HepG2 (cell line): ENCODE data around the gene RPSA. TPM values are rescaled to one million over a fixed set of nuclear protein-coding genes. Genes with fewer than 3 reads are reported as not detected.

Source experiments
- ASH2L ChIP-seq: fragments of 300-600, 200-600 bp; sonication (generic); IDR thresholded peaks from 2 replicates; pipeline ENCODE4 v1.7.0; 2017; ENCODE audit warnings: low read depth, mild to moderate bottlenecking, moderate library complexity, mixed read lengths, low read length; ENCODE audit not compliant: insufficient read length
- BRCA1 ChIP-seq: sonication (generic); formaldehyde crosslinking; IDR thresholded peaks from 2 replicates; pipeline ENCODE4 v1.4.0; 2020; ENCODE audit warnings: missing genetic modification reagents
- DMAP1 ChIP-seq: IDR thresholded peaks from 2 replicates; pipeline ENCODE4 v1.6.1; 2016
- HHEX ChIP-seq: IDR thresholded peaks from 2 replicates; pipeline ENCODE4 v1.6.1; 2016; ENCODE audit warnings: control low read depth
- KDM3A ChIP-seq: IDR thresholded peaks from 2 replicates; pipeline ENCODE4 v1.6.1; 2018; ENCODE audit warnings: low read depth, missing compliant biosample characterization
- KDM5B ChIP-seq: sonication (generic); formaldehyde crosslinking; IDR thresholded peaks from 2 replicates; pipeline ENCODE4 v1.4.0; 2020; ENCODE audit warnings: missing genetic modification reagents, mild to moderate bottlenecking, borderline replicate concordance
- MYNN ChIP-seq: sonication (generic); formaldehyde crosslinking; IDR thresholded peaks from 2 replicates; pipeline ENCODE4 v1.4.0; 2020; ENCODE audit warnings: mild to moderate bottlenecking, low read depth, missing genetic modification reagents
- NKX3-1 ChIP-seq: sonication (generic); formaldehyde crosslinking; IDR thresholded peaks from 2 replicates; pipeline ENCODE4 v1.5.0; 2020; ENCODE audit warnings: missing genetic modification reagents
- PAX8 ChIP-seq: sonication (generic); formaldehyde crosslinking; IDR thresholded peaks from 2 replicates; pipeline ENCODE4 v1.8.0; 2022; ENCODE audit warnings: mild to moderate bottlenecking, missing genetic modification reagents, borderline replicate concordance
- REL ChIP-seq: sonication (generic); formaldehyde crosslinking; conservative IDR thresholded peaks from 2 replicates; pipeline ENCODE4 v1.8.0; 2022; ENCODE audit warnings: mild to moderate bottlenecking, missing genetic modification reagents, moderate library complexity
- RFXANK ChIP-seq: IDR thresholded peaks from 2 replicates; pipeline ENCODE4 v1.6.1; 2016
- SAP130 ChIP-seq: IDR thresholded peaks from 2 replicates; pipeline ENCODE4 v1.6.1; 2016; ENCODE audit warnings: low read depth
- SMAD1 ChIP-seq: sonication (generic); formaldehyde crosslinking; IDR thresholded peaks from 2 replicates; pipeline ENCODE4 v1.4.0; 2020; ENCODE audit warnings: missing genetic modification reagents, low read depth, mild to moderate bottlenecking, borderline replicate concordance
- SP1 ChIP-seq, 2 experiments: fragments of 450-650 bp in 1 of 2; sonication (generic) in 1 of 2; formaldehyde crosslinking in 1 of 2; IDR thresholded peaks; 2 replicates each; pipeline versions ENCODE4 v1.4.0 to v1.6.1; 2016 to 2020; ENCODE audit warnings: missing genetic modification reagents in 1 of 2
- YEATS4 ChIP-seq: sonication (generic); formaldehyde crosslinking; IDR thresholded peaks from 2 replicates; pipeline ENCODE4 v1.4.0; 2020; ENCODE audit warnings: missing genetic modification reagents, borderline replicate concordance
- ZNF441 ChIP-seq: sonication (generic); formaldehyde crosslinking; IDR thresholded peaks from 2 replicates; pipeline ENCODE4 v1.7.0; 2021; ENCODE audit warnings: missing genetic modification reagents, borderline replicate concordance
- ZNF484 ChIP-seq: sonication (generic); formaldehyde crosslinking; IDR thresholded peaks from 2 replicates; pipeline ENCODE4 v1.5.1; 2020; ENCODE audit warnings: mild to moderate bottlenecking, low read depth, missing genetic modification reagents, borderline replicate concordance
- ZNF562 ChIP-seq: sonication (generic); formaldehyde crosslinking; IDR thresholded peaks from 2 replicates; pipeline ENCODE4 v1.8.0; 2022; ENCODE audit warnings: missing genetic modification reagents, borderline replicate concordance
- ZNF709 ChIP-seq: sonication (generic); formaldehyde crosslinking; IDR thresholded peaks from 2 replicates; pipeline ENCODE4 v1.5.0; 2020; ENCODE audit warnings: mild to moderate bottlenecking, missing genetic modification reagents
- ZNF746 ChIP-seq: sonication (generic); formaldehyde crosslinking; IDR thresholded peaks from 2 replicates; pipeline ENCODE4 v1.8.0; 2022; ENCODE audit warnings: mild to moderate bottlenecking, missing genetic modification reagents
- ZSCAN31 ChIP-seq: sonication (generic); formaldehyde crosslinking; IDR thresholded peaks from 2 replicates; pipeline ENCODE4 v1.5.0; 2020; ENCODE audit warnings: low read depth, mild to moderate bottlenecking, missing genetic modification reagents
- polyA plus RNA-seq, 8 experiments: library from polyadenylated mRNA; depleted of rRNA in 3 of 8; stranded (reverse) in 7 of 8; unstranded in 1 of 8; fragments of >200 nt; fragmentation: Illumina TruSeq in 4 of 8; extraction: Trizol in 4 of 8; gene quantifications; 2 replicates each; pipeline versions ENCODE4 v1.2.1 to v1.2.3, GENCODE V29; 2011 to 2016; ENCODE audit warnings: low read depth in 4 of 8, missing spikeins in 1 of 8, mixed read lengths in 1 of 8; ENCODE audit not compliant: insufficient read depth in 1 of 8
- total RNA-seq, 5 experiments: library from RNA; depleted of rRNA; stranded (reverse); fragments of >200 nt; fragmentation: Illumina TruSeq; extraction: Trizol; gene quantifications; 2 replicates each; pipeline ENCODE4 v1.2.3, GENCODE V29; 2016; ENCODE audit warnings: low read depth in 1 of 5
- TF ChIP-seq, protein P1 (sequence below): sonication (generic); formaldehyde crosslinking; IDR thresholded peaks from 2 replicates; pipeline ENCODE4 v1.4.0; 2020; ENCODE audit warnings: missing genetic modification reagents, borderline replicate concordance
- TF ChIP-seq, protein P2 (sequence below): sonication (generic); formaldehyde crosslinking; IDR thresholded peaks from 2 replicates; pipeline ENCODE4 v1.8.1; 2023; ENCODE audit warnings: mild to moderate bottlenecking, missing genetic modification reagents
- TF ChIP-seq, protein P3 (sequence below): sonication (generic); formaldehyde crosslinking; IDR thresholded peaks from 2 replicates; pipeline ENCODE4 v1.8.0; 2022; ENCODE audit warnings: missing genetic modification reagents, mild to moderate bottlenecking, borderline replicate concordance

The RPSA gene
- total and polyA plus RNA-seq, 2 of the 13 experiments (the other 11 are each of a cell fraction or from before 2014, with no cell fraction given), result 1,683 to 3,226 TPM

DNA sequence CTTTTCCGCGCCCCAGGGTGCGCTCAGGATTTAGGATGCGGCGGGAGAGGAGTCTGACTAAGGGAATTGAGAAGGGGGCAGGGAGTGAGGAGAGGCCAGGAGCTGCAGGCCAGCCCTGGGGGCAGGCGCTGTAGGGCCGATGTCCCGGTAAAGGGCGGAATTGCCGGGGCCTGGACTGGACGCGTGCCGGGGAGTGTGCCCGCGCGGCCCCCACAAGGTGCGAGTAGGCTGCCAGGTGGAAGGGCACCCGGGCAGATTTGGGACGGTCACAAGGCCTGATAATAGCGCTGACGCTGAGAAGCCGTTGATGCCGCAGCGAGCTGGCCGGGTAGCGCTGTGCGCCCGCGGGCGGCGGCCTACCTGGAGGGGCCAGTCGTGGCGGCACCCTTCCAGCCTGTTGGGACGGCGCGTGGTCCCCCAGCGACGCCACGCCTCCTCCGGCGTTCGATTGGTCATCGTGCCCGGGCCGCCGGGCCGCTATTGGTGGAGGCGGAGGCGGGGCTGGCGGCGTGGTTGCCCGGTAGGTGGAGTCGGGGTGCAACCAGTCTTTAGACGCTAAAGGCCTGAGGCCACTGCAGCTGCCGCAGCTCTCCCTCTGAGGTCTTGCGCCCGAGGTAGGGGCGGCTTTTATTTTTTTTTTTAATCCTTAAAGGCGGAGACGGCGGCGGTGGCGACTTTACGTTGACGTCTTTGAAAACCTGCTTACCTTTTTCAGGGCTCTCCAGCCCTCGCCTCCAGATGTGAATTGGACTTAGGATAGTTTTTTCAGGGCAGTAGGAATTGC is 22.4 kb upstream of the RPSA start (continued):
- TF ChIP-seq YEATS4 (peak; percentile 27; the same call in 1 of the 2 replicates), ZNF441 (CRISPR knock-in tag) (no peak), SMAD1 (CRISPR knock-in tag) (no peak), RFXANK (no peak), SAP130 (peak; percentile 95), SP1 (IDR thresholded peaks at IDR 0.05) (no peak), SP1 (CRISPR knock-in tag; IDR thresholded peaks at IDR 0.05) (peak; percentile 80), DMAP1 (peak; percentile 63; the same call in 1 of the 2 replicates), ZNF746 (CRISPR knock-in tag) (no peak), KDM3A (CRISPR knock-in tag) (peak; percentile 15; the same call in 1 of the 2 replicates), BRCA1 (0 out of 2 replicates have a peak, but pooled peaks have one; percentile 63), ZNF709 (CRISPR knock-in tag) (0 out of 2 replicates have a peak, but pooled peaks have one; percentile 21), ZNF562 (CRISPR knock-in tag) (no peak), ASH2L (peak; percentile 90), REL (CRISPR knock-in tag) (no peak; the same call in 1 of the 2 replicates), HHEX (CRISPR knock-in tag) (no peak), MYNN (CRISPR knock-in tag) (0 out of 2 replicates have a peak, but pooled peaks have one; percentile 41), PAX8 (CRISPR knock-in tag) (no peak), KDM5B (CRISPR knock-in tag) (peak; percentile 70; the same call in 1 of the 2 replicates), NKX3-1 (CRISPR knock-in tag) (no peak), ZSCAN31 (peak; percentile 61; the same call in 1 of the 2 replicates), ZNF484 (CRISPR knock-in tag) (no peak)
- TF ChIP-seq, protein P1, sequence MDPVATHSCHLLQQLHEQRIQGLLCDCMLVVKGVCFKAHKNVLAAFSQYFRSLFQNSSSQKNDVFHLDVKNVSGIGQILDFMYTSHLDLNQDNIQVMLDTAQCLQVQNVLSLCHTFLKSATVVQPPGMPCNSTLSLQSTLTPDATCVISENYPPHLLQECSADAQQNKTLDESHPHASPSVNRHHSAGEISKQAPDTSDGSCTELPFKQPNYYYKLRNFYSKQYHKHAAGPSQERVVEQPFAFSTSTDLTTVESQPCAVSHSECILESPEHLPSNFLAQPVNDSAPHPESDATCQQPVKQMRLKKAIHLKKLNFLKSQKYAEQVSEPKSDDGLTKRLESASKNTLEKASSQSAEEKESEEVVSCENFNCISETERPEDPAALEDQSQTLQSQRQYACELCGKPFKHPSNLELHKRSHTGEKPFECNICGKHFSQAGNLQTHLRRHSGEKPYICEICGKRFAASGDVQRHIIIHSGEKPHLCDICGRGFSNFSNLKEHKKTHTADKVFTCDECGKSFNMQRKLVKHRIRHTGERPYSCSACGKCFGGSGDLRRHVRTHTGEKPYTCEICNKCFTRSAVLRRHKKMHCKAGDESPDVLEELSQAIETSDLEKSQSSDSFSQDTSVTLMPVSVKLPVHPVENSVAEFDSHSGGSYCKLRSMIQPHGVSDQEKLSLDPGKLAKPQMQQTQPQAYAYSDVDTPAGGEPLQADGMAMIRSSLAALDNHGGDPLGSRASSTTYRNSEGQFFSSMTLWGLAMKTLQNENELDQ, result no peak
- TF ChIP-seq, protein P2, sequence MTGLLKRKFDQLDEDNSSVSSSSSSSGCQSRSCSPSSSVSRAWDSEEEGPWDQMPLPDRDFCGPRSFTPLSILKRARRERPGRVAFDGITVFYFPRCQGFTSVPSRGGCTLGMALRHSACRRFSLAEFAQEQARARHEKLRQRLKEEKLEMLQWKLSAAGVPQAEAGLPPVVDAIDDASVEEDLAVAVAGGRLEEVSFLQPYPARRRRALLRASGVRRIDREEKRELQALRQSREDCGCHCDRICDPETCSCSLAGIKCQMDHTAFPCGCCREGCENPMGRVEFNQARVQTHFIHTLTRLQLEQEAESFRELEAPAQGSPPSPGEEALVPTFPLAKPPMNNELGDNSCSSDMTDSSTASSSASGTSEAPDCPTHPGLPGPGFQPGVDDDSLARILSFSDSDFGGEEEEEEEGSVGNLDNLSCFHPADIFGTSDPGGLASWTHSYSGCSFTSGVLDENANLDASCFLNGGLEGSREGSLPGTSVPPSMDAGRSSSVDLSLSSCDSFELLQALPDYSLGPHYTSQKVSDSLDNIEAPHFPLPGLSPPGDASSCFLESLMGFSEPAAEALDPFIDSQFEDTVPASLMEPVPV (CRISPR knock-in tag), result 0 out of 2 replicates have a peak, but pooled peaks have one; percentile 1
- TF ChIP-seq, protein P3, sequence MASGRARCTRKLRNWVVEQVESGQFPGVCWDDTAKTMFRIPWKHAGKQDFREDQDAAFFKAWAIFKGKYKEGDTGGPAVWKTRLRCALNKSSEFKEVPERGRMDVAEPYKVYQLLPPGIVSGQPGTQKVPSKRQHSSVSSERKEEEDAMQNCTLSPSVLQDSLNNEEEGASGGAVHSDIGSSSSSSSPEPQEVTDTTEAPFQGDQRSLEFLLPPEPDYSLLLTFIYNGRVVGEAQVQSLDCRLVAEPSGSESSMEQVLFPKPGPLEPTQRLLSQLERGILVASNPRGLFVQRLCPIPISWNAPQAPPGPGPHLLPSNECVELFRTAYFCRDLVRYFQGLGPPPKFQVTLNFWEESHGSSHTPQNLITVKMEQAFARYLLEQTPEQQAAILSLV (CRISPR knock-in tag), result peak; percentile 53; the same call in 1 of the 2 replicates
